Endometrial microvascular endothelial cells (primary cell): ENCODE measurements around the gene KRT8. TPM values are rescaled to one million over a fixed set of nuclear protein-coding genes. Genes with fewer than 3 reads are reported as not detected.
"Not testable (repeated sequence)": the region's sequence is repeated elsewhere in the genome, so short reads cannot be mapped to it uniquely, and the experiment has no call there.

Experiments
- in situ Hi-C: cut with HindIII; loops from 2 replicates; pipeline ENCODE4 v1.10.0; 2017; ENCODE audit warnings: low sequenced_read_pairs, low pct_unique_long_range_greater_than_20kb; ENCODE audit errors: inconsistent ontology term
- total RNA-seq: library from RNA; depleted of rRNA; stranded (reverse); fragments of >200 nt; gene quantifications from one replicate; pipeline ENCODE4 v1.2.3, GENCODE V29; 2015; ENCODE audit errors: inconsistent ontology term

The KRT8 gene
- 21.4 TPM for total RNA-seq

DNA sequence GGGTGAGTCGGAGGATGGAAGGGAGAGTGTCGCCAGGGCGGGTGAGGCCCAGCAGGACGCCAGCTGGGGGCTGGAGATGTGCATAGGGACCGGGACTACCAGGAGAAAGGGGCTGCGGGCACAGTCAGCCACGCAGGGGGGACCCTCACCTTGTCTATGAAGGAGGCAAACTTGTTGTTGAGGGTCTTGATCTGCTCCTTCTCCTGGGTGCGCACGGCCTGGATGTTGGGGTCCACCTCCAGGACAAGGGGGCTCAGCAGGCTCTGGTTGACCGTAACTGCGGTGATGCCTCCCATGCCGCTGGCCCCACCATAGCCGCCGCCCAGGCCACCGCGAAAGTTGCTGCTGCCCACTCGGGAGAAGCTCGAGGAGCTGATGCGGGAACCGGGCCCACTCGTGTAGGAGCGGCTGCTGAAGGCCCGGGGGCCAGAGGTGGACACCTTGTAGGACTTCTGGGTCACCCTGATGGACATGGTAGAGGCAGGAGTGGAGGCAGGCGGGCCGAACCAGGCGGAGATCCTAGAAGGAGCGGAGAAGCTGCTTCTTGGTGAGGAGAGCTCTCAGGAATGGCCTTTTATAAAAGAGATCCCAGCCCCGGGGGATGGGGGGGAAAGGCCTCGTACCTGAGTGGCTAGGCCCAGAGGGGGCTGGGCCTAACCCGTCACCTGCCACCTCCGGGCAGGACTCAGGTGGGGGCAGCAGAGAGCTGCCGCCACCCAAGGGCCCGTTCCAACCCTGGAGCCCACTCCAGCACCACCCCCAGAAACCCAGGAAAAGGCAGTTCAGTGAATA lies at the start of gene KRT8:
TSS of gene KRT8 (minus strand) at position 568 of the 792 bp plus-strand sequence. CDS start at position 473, 95 bp downstream.
- in situ Hi-C loops = not testable (repeated sequence)

DNA sequence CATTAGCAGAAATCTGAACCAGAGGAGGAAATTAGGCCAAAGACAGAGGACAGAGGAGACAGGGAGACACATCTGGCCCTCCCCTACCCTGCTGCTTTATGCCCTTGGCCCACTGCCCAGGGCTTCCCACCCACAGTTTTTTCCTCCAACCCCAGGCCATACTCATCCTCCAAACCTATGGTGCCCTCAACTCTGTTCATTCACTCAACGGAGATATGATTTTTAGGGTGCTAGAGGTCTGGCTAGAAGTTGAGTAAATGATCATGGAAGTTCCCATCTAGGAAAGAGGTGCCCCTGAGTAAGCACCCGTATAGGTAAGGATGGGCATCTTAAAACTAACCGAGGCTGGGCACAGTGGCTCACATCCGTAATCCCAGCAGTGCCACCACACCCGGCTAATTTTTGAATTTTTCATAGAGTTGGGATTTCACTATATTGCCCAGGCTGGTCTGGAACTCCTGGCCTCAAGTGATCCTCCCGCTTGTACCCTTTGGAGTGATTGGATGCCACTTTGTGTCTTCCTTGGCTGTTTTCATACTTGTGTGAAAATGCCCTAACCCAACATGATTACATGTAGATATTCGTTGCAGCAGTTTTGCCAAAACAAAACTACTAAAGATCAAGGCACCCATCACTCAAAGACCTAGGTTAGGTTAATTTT lies 48.4 kb upstream of the KRT8 start:
- in situ Hi-C loops = no loop called here

GRCh38 chr12:52952076-52952801 lies 47.4 kb upstream of the KRT8 start:
- in situ Hi-C loops = no loop called here

- in situ Hi-C loops = no loop called here
Observed at GRCh38 chr12:52951640-52952039, 46.8 kb upstream of the KRT8 start.

DNA sequence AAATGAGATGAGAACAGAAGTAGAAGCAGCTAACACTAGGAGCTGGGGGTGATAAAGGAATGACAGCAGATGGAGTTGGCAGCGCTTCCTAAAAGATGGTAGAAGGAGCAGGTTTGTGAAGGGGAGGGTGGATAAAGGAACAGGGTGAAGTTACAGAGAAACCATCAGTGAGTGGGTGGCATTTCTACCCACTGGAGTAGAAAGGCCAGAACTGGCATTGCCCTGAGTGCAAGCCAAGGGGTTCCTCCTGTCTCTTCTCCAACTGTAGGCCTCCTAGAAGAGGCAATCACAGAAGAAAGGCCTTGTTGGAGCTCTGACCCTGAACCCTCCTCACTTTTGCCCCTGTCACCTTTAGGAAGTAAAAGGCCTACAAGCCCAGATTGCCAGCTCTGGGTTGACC lies 46.2 kb upstream of the KRT8 start:
- in situ Hi-C loops = no loop called here

GRCh38 chr12:52950553-52950952 lies 45.7 kb upstream of the KRT8 start:
- in situ Hi-C loops = no loop called here

GRCh38 chr12:52949413-52950331 lies 44.8 kb upstream of the KRT8 start:
- in situ Hi-C loops = no loop called here

- in situ Hi-C loops = no loop called here
Observed at GRCh38 chr12:52947738-52948423, 43.0 kb upstream of the KRT8 start.

DNA sequence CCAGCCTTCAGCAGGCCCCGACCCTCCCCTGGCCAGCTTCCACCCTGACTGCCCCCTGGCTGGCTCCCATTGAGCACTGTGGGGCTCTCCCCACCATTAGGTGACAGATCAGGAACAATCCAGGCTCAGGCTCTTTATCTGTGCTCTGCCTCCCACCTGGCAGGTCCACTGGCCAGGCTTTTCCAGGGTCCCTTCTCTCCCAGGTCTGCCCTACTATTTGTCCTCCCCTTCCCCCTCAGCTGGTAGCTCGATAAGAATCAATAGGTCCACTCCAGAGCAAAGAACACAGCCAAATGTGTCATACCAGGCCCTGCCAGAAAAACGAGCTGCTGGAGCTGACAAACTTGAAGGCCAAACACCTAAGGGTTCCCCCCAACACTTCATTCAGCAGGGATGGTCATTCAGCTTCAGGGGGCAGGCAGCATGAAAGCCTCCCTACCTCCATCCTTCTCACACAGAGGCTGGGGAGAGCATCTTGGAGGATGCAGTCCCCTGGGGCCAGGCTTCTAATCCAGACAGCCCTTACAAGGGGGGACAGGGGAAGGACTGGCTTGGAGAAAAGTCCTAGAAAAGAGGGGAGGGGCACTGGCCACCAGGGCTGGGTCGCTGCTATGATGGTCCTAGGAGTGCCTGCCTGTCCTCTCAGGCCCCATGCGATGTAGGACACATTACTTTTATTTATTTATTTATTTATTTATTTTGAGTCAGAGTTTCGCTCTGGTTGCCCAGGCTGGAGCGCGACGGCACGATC lies 42.1 kb upstream of the KRT8 start:
- in situ Hi-C loops = no loop called here

DNA sequence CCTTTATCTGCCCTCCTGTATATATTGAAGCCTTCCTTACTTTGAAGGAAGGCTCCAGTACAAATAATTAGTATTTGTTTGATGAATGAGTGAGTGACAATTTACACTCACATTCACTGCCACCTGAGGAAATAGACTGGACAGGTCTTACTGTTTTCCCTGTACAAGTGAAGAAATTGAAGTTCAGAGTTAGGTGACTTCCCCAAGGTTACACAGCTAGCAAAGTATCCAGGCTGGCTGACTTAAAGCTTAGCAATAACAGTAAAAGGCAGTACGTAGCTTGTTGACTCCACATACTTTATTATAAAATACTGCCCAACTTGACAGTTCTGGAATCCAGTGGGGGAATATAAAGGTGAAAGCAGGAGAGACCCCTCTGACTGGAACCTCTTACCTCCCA lies 41.5 kb upstream of the KRT8 start:
- in situ Hi-C loops = no loop called here

DNA sequence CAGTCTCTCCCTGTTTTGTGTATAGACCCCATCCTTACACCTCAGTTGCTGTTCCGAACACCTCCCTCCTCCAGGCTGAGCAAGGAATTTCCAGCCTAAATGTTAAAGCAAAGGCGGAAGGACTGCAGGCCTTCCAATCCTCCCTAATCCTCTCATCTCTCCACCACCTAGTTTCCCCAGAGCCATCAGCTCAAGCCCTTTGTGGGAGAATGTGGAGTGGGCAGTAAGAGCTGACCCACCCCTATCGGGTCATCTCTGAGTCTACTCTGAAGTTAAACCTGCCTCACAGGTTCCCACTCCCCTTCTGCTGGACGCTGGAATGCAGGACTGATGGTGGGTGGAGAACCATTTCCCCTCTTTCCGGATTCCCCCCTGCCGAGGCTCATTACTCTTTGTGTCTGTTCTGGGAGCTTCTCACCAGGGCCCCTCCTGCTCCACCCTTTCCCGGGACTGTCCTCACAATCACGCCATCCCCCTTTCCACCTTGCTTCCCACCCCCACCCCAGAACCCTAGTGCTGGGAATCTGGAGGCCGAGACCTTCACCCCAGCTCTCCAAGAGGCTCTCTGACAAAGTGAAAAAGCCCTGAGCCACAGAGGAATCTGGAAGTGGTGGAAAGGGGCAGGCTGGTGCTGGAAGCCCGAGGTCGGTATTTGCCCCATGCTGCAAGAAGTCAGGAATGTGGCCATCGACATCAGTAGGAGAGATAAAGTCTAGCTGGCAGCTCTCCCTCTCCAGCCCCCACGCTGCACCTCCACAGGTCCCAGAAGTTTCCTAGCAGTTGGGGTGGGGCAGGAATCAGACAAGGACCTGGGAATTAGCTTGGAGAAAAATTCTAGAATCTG lies 40.7 kb upstream of the KRT8 start:
- in situ Hi-C loops = no loop called here

GRCh38 chr12:52944683-52945388 lies 40.0 kb upstream of the KRT8 start:
- in situ Hi-C loops = no loop called here

GRCh38 chr12:52942901-52943181 lies 38.0 kb upstream of the KRT8 start:
- in situ Hi-C loops = no loop called here

DNA sequence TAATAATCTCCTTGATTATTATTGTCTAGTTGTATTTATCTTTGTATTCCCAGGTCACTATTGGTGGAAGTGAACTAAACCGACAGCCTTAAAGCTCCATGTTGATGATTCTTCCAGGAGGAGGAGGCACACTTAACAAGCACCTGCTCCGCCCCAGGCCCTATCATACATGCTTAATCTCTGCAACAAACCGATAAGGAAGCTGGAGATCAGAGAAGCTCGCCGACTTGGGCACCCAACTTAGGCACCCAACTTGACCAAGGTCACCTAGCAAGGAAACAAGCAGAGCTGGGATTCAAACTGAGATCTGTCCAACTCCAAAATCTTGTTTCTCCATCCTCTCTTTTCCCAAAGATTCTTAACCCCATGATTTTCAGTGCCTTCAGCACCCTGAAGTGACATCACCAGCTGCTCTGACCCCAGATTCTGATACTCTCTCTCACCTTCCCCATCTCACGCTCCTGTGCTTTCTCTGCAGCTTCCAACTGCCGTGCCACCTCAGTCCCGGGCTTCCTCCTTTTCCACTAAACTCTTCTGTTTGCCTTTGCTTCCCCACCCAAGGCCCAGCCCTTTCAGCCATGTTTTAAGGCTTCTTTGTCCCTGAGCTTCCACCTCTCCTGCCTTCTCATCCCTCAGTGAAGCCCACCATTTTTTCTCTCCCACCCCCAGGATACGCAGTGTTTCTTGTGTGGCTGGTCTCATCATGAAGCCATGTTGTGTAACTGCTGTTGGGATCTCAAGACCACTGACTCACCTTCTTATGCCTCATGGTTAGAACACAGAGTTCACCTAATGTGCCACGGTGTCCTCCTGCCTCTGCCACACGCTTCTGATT lies 37.4 kb upstream of the KRT8 start:
- in situ Hi-C loops = no loop called here

GRCh38 chr12:52929538-52929937 lies 24.7 kb upstream of the KRT8 start:
- in situ Hi-C loops = no loop called here

- in situ Hi-C loops = no loop called here
Observed at GRCh38 chr12:52927964-52928363, 23.1 kb upstream of the KRT8 start.
